Stimulated activated CD4-positive, alpha-beta T cell treated with anti-CD3 and anti-CD28 coated beads, Interleukin-12 subunit alpha, Interleukin-12 subunit beta, amount 100 ng/mL, for 24 hours (primary cell): ENCODE data around the gene SMARCA1.
A peak's percentile ranks its signal among the peaks of the same experiment; 100 is the strongest.
"Not testable (repeated sequence)": the region's sequence is repeated elsewhere in the genome, so short reads cannot be mapped to it uniquely, and the experiment has no call there.

ENCODE experiments used
- DNase-seq, 2 experiments: peaks; one replicate each; pipeline ENCODE4 v3.0.0-alpha.2; 2020; ENCODE audit warnings: low read depth in 2 of 2

Gene SMARCA1

GRCh38 chrX:129523079-129523911 is at the start of gene SMARCA1:
SMARCA1 (minus strand) TSS chrX:129523490; CDS start chrX:129523370, 120 bp downstream.
- no peak for DNase-seq

- DNase-seq, result no peak
Measured at GRCh38 chrX:129572422-129572821, 49.1 kb upstream of the SMARCA1 start.

- no peak for DNase-seq
Measured at GRCh38 chrX:129568349-129568748, 45.1 kb upstream of the SMARCA1 start.

- DNase-seq, result no peak
Measured at GRCh38 chrX:129566073-129566472, 42.8 kb upstream of the SMARCA1 start.

GRCh38 chrX:129565046-129565650 is 41.9 kb upstream of the SMARCA1 start:
- DNase-seq, result no peak

GRCh38 chrX:129564345-129564744 is 41.1 kb upstream of the SMARCA1 start:
- not testable (repeated sequence) for DNase-seq

- no peak for DNase-seq
Measured at GRCh38 chrX:129561453-129561852, 38.2 kb upstream of the SMARCA1 start.

- no peak for DNase-seq
Measured at GRCh38 chrX:129559783-129560182, 36.5 kb upstream of the SMARCA1 start.

GRCh38 chrX:129557844-129558480 is 34.7 kb upstream of the SMARCA1 start:
- no peak for DNase-seq

- DNase-seq, result no peak
Measured at GRCh38 chrX:129556806-129557315, 33.6 kb upstream of the SMARCA1 start.

GRCh38 chrX:129554816-129555215 is 31.5 kb upstream of the SMARCA1 start:
- DNase-seq, result not testable (repeated sequence)

- no peak for DNase-seq
Measured at GRCh38 chrX:129553619-129554288, 30.5 kb upstream of the SMARCA1 start.

GRCh38 chrX:129549124-129549523 is 25.8 kb upstream of the SMARCA1 start:
- no peak for DNase-seq

- DNase-seq, result no peak
Measured at GRCh38 chrX:129545408-129545807, 22.1 kb upstream of the SMARCA1 start.

- DNase-seq, result no peak
Measured at GRCh38 chrX:129544780-129545179, 21.5 kb upstream of the SMARCA1 start.

GRCh38 chrX:129540722-129541184 is 17.5 kb upstream of the SMARCA1 start:
- no peak for DNase-seq

GRCh38 chrX:129540068-129540653 is 16.9 kb upstream of the SMARCA1 start, which contains the start of gene OCRL:
OCRL (plus strand) TSS chrX:129540259; CDS start chrX:129540440, 181 bp downstream.
- DNase-seq, result peak; percentile 17 to 47

- DNase-seq, result no peak
Measured at GRCh38 chrX:129534816-129535578, 11.7 kb upstream of the SMARCA1 start.

GRCh38 chrX:129531132-129531531 is 7.8 kb upstream of the SMARCA1 start:
- DNase-seq, result no peak

GRCh38 chrX:129530410-129530809 is 7.1 kb upstream of the SMARCA1 start:
- DNase-seq, result no peak
